ENCODE results near the gene LSM3. TPM values are rescaled to one million over a fixed set of nuclear protein-coding genes. Genes with fewer than 3 reads are reported as not detected.
"Not testable (repeated sequence)": the region's sequence is repeated elsewhere in the genome, so short reads cannot be mapped to it uniquely, and the experiment has no call there.

Gene LSM3
- total RNA-seq, 1 donor from 2014 or later, result 10.0 TPM

DNA sequence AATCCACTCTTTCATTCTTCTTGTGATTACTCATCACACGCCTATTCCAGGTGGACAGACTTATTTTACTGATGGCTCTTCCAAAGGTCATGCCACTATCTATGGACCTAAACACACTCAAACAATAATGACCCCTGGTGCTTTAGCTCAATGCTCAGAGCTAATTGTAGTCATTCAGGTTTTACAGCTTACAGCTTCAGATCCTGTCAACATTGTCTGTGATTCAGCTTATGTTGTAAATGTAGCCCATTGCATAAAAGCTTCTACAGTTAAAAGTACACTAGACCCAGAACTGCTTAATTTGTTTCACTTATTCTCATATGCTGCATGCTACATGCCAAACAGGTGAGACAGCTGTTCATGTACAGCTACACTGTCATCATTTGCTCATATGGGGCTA, 49.2 kb downstream of the LSM3 start:
- no peaks in the 10 kb centered on the region for H3K27me3 Mint-ChIP-seq (ENCODE audit: unreplicated experiment)
- TF ChIP-seq, protein P1, sequence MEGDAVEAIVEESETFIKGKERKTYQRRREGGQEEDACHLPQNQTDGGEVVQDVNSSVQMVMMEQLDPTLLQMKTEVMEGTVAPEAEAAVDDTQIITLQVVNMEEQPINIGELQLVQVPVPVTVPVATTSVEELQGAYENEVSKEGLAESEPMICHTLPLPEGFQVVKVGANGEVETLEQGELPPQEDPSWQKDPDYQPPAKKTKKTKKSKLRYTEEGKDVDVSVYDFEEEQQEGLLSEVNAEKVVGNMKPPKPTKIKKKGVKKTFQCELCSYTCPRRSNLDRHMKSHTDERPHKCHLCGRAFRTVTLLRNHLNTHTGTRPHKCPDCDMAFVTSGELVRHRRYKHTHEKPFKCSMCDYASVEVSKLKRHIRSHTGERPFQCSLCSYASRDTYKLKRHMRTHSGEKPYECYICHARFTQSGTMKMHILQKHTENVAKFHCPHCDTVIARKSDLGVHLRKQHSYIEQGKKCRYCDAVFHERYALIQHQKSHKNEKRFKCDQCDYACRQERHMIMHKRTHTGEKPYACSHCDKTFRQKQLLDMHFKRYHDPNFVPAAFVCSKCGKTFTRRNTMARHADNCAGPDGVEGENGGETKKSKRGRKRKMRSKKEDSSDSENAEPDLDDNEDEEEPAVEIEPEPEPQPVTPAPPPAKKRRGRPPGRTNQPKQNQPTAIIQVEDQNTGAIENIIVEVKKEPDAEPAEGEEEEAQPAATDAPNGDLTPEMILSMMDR (IDR thresholded peaks at IDR 0.05), result no peak

DNA sequence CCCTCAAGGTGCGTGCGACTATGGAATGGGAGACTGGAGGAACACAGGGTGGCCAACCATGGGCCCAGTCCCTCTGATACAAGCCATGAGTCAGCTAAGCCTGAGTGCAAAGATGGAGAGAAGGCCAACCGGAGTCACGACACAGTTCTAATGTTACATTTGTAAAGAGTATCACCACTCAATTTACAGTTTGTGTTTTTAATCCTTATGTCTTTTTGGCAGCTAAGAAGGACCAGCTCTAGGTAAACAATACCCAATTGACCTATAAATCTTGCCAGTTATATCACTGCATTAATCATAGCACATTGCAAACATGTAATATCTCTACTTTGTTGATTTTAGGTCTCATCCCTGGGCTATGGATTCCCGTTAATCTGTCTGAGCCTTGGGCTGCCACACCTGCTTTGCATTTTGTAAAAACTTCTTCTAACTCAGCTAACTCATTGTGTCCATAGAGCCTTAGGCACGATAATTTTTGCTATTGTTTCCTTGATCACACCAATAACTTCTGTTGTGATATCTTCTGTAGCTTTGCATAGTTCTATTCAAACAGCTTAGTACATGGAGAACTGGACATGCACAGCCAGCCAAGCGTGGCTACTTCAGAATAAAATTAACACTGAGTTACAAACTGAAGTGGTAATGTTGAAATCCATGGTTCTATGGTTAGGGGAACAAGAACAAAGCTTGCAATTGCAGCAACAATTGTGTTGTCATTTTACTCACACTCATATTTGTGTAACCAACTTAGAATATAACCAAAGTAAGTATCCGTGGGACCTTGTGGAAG, 50.3 kb downstream of the LSM3 start:
- Mint-ChIP-seq H3K4me3 (ENCODE audit: unreplicated experiment) (no peak overlapping the region), H3K4me1 (ENCODE audit: unreplicated experiment) (peaks cover 62% of the 10 kb centered on the region), H3K27ac (ENCODE audit: unreplicated experiment) (peak overlapping the region; percentile 36), H3K36me3 (ENCODE audit: unreplicated experiment) (peaks cover 5% of the 10 kb centered on the region), H3K27me3 (ENCODE audit: unreplicated experiment) (no peaks in the 10 kb centered on the region), H3K9me3 (ENCODE audit: unreplicated experiment) (peaks cover 11% of the 10 kb centered on the region)
- TF ChIP-seq, protein P1 (IDR thresholded peaks at IDR 0.05), result no peak
- DNase-seq (ENCODE audit: extremely low spot score, unreplicated experiment), result peak; percentile 7

More for the DNA sequence above, 49.2 kb downstream of the LSM3 start:
- Mint-ChIP-seq H3K27ac (ENCODE audit: unreplicated experiment) (no peak overlapping the region), H3K4me1 (ENCODE audit: unreplicated experiment) (peaks cover 72% of the 10 kb centered on the region), H3K36me3 (ENCODE audit: unreplicated experiment) (peaks cover 2% of the 10 kb centered on the region), H3K4me3 (ENCODE audit: unreplicated experiment) (no peak overlapping the region), H3K9me3 (ENCODE audit: unreplicated experiment) (peaks cover 2% of the 10 kb centered on the region)
- no peak for DNase-seq (ENCODE audit: extremely low spot score, unreplicated experiment)

DNA sequence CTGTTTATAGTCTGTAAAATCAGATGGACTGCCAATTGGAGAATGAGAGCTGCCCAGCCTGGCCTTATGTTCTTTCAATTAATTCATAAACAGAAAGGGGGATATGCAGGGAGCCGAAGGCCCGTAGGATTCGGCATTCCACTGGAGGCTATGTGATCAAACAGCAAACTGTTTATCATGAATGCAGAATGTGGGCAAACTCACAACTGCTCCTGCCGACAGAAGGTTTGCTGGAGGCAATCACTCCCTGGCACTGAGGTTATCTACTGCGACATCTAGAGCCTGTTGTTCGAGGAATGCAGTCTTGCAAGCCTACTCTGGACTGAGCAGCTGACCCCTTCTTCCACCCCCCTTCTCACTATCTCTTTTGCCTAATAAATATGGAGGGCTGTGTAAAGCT, 51.1 kb downstream of the LSM3 start:
- H3K36me3 Mint-ChIP-seq (ENCODE audit: unreplicated experiment); H3K27ac Mint-ChIP-seq (ENCODE audit: unreplicated experiment); H3K4me3 Mint-ChIP-seq (ENCODE audit: unreplicated experiment); H3K27me3 Mint-ChIP-seq (ENCODE audit: unreplicated experiment): not testable (repeated sequence)
- Mint-ChIP-seq H3K9me3 (ENCODE audit: unreplicated experiment) (peaks cover 11% of the 10 kb centered on the region), H3K4me1 (ENCODE audit: unreplicated experiment) (peaks cover 54% of the 10 kb centered on the region)
- DNase-seq (ENCODE audit: extremely low spot score, unreplicated experiment), result peak; percentile 19

DNA sequence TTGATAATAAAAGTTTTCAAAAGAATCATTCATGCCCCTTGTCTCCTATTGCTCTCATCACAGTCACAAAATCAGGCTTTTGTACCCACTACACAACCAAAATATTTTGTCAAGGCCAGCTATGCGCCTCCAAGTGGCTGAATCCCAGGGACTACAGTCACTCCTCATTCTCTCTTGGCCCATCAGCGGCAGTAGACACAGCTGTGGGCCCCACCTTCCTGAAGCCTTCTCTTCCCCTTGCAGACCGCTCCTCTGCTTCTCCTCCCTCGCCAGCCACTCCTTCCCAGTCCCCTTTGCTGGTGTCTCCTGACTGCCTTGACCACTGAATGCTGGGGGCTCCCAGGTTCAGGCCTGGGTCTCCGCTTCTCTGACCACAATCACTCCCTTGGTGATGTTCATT, 52.1 kb downstream of the LSM3 start:
- H3K4me3 Mint-ChIP-seq (ENCODE audit: unreplicated experiment), result no peak overlapping the region
- TF ChIP-seq, protein P1 (IDR thresholded peaks at IDR 0.05), result no peak
- no peak overlapping the region for H3K27ac Mint-ChIP-seq (ENCODE audit: unreplicated experiment)
- peak; percentile 70 for DNase-seq (ENCODE audit: extremely low spot score, unreplicated experiment)
- no peaks in the 10 kb centered on the region for H3K27me3 Mint-ChIP-seq (ENCODE audit: unreplicated experiment)
- H3K36me3 Mint-ChIP-seq (ENCODE audit: unreplicated experiment), result peaks cover 5% of the 10 kb centered on the region
- H3K9me3 Mint-ChIP-seq (ENCODE audit: unreplicated experiment), result peaks cover 11% of the 10 kb centered on the region
- H3K4me1 Mint-ChIP-seq (ENCODE audit: unreplicated experiment), result peaks cover 44% of the 10 kb centered on the region

DNA sequence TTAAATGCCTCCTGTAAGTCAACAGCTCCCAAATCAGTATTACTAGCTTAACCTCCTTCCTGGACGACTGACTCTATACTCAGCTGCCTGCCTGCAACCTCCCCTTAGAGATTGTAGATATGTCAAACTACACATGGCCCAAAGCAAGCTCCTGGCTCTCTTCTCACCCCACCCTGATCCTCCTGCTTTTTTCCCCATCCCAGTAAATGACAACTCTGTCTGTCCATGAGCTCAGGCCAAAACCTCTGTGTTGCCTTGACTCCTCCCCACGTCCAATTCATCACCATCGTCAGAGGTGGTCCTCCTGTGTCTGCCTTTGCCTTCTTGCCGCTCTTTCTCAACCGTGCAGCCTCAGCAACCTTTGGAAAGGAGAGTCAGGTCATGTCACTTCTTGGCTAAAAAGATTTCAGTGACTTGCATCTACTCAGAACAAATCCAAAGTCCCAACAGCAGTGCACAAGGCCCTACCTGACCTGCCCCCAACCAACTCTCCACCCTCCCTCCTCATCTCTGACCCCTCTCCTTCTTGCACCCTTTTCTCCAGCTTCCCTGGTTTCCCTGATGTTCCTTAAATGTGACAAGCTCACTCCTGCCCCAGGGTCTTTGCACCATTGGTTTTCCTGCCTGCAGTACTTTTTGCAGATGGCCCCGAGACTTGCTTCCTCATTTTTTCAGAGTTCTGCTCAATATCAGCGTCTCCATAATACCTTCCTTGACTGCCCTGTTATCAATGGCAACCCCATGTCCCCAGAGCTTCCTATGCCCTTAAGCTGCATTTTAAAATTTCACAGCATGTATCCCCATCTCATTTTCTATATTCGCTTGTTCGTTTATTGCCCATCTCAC, 52.8 kb downstream of the LSM3 start:
- TF ChIP-seq, protein P1 (IDR thresholded peaks at IDR 0.05), result no peak
- H3K9me3 Mint-ChIP-seq (ENCODE audit: unreplicated experiment), result peaks cover 11% of the 10 kb centered on the region
- peaks cover 39% of the 10 kb centered on the region for H3K4me1 Mint-ChIP-seq (ENCODE audit: unreplicated experiment)
- H3K4me3 Mint-ChIP-seq (ENCODE audit: unreplicated experiment), result no peak overlapping the region
- peaks cover 5% of the 10 kb centered on the region for H3K36me3 Mint-ChIP-seq (ENCODE audit: unreplicated experiment)
- no peak overlapping the region for H3K27ac Mint-ChIP-seq (ENCODE audit: unreplicated experiment)
- peak; percentile 38 for DNase-seq (ENCODE audit: extremely low spot score, unreplicated experiment)
- no peaks in the 10 kb centered on the region for H3K27me3 Mint-ChIP-seq (ENCODE audit: unreplicated experiment)

All from osteocyte (in vitro differentiated cells).